Stimulated activated CD8-positive, alpha-beta memory T cell treated with anti-CD3 and anti-CD28 coated beads, Interleukin-4, amount 100 ng/mL, for 24 hours (primary cell): Measurements from ENCODE around the gene OR2V2.
"Not testable (repeated sequence)": the region's sequence is repeated elsewhere in the genome, so short reads cannot be mapped to it uniquely, and the experiment has no call there.

Experiments
- DNase-seq: peaks from one replicate; pipeline ENCODE4 v3.0.0-alpha.2; 2020; ENCODE audit warnings: low read depth

The OR2V2 gene

DNA sequence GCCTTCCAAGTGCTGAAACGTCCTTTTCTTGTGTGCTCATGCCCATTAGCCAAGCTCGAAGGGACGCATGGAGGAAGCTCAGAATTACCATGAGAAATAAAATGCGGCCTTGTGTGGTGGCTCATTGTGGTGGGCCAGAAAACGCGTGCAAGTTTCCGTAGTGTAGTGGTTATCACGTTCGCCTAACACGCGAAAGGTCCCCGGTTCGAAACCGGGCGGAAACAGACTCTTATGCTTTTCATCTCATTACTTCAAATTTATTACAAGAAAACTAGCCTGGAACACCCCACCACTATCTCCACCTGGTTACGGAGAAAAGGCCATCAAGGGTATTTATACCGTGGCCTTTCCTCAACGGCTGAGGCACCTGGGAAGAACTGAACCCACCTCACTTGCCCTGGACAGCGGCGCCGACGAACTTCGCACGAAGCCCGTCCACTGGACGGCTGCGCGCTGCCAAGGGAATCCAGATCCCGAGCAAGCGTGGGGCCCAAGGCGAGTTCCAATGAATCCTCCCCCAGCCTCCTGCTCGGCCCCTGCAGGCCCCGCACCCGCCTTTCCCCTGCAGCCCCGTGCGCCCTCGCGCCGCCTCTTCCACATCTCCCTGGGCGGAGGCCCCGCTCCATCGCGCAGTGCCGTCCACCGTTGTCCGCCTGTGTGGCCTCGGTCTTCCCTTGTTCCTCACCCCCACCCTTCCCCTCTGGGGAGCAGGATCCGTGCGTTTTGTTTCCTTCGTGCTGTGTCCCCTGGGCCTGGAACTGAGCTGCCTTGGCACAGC, 22.3 kb downstream of the OR2V2 start:
- peak; percentile 79 for DNase-seq

GRCh38 chr5:181170237-181170825, 22.9 kb downstream of the OR2V2 start:
- no peak for DNase-seq

GRCh38 chr5:181170996-181171395, 23.6 kb downstream of the OR2V2 start:
- no peak for DNase-seq

GRCh38 chr5:181171782-181172181, 24.4 kb downstream of the OR2V2 start:
- DNase-seq, result no peak

DNA sequence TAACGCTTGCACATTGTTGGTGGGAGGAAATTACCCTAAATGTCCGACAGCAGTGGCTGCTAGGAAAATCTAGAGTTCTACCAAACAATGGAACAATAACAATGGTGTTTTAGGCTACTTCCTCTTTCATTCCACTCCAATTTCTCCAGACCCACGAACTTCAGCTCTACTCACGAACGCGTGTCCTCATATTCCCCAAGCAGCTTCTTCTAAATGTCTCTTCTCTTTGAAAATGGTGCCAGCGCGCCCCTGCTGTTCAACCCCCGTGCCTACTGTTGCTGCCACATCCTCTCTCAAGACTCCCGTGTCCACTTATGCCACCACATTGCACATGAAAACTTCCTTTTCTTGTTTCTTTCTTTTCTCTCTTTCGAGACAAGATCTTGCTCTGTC, 25.6 kb downstream of the OR2V2 start:
- peak; percentile 60 for DNase-seq

- DNase-seq, result peak; percentile 53
These were observed 26.3 kb downstream of the OR2V2 start for GRCh38 chr5:181173420-181174342.

GRCh38 chr5:181176254-181176952, 29.0 kb downstream of the OR2V2 start:
- DNase-seq, result no peak

- DNase-seq, result not testable (repeated sequence)
These were observed 30.2 kb downstream of the OR2V2 start for GRCh38 chr5:181177559-181177958.

DNA sequence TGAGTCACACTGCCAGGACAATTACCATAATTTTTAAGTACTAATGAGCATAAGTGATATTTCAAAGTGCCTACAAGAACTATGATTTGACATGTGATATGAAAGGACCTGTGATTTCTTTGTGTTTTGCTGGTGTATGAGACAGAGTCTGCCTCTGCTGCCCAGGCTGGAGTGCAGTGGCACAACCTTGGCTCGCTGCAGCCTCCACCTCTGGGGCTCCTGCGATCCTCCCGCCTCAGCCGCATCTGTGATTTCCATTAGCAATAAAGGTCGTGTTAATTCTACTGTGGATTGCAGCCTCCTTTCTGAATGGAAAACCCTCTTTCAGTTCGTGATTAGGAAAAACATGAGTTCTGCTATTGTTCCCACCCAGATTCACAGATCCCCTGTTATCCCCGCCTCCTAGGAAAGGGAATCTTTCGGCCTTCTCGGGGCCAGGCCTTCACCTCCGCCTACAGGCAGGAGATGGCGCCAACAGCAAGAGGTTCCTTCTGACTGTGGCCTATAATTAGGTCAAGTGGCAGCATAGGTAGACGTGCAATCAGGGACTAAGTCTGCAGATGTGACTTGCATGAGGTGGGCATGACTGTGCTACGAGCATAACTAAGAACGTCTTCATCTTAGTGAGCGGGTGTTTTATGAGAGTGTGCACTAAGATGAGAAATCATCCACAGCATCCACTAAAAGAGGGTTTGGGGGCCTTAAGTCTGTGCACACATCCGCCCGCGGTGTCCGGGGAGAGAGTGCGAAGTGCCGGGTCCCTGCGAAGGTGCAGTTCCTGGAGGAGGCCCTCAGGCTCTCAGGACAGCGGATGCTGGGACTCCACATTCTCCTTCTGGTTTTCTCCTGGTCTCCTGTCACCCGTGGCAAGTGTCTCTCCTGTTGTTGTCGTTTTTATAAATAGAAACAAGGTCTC, 34.5 kb downstream of the OR2V2 start:
- DNase-seq, result no peak

DNA sequence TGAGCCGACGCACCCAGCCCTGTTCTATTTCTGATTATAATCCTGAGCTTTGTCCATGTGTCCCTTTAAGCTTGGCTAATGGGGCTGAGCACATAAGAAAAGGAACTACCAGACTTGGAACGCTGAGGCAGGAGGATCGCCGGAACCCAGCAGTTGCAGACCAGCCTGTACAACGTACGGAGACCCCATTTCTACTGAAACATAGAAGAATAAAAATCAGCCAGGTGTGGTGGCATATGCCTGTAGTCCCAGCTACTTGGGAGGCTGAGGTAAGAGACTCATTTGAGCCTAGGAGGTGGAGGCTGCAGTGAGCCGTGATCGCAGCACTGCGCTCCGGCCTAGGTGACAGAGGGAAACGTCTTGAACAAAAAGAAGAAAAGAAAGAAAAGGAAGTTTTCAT, 35.3 kb downstream of the OR2V2 start:
- no peak for DNase-seq

DNA sequence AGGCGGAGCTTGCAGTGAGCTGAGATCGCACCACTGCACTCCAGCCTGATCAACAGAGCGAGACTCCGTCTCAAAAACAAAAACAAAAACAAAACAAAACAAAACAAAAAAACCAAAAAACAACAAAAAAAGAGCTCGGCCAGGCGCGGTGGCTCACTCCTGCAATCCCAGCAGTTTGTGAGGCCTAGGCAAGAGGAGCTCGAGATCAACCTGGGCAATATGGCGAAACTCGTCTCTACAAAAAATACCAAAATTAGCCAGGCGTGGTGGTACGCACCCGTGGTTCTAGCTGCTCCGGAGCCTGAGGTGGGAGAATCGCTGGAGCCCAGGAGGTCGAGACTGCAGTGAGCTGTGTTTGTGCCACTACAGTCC, 37.4 kb downstream of the OR2V2 start:
- no peak for DNase-seq

DNA sequence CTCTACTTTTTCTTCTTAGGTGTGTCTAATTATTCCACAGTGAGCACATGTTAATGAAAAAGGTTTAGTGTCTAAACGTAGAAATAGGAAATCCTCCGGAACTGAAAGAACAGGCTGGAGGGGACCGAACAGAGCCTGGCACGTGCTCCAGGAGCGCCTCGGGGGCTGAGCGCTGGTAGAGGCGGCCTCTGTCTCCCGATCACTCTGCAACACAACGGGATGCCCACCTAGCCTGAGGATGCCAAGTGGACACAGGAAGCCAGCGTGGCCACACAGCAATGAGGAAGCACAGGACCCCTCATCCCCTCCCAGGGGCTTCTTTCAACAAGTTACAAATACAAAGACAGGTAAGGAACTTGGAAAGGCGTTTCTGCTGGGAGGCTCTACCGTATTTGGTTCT, 38.2 kb downstream of the OR2V2 start:
- no peak for DNase-seq

- DNase-seq, result no peak
These were observed 38.6 kb downstream of the OR2V2 start for GRCh38 chr5:181186022-181186421.

- no peak for DNase-seq
These were observed 39.7 kb downstream of the OR2V2 start for GRCh38 chr5:181186986-181187499.

GRCh38 chr5:181187500-181188213, 40.3 kb downstream of the OR2V2 start:
- no peak for DNase-seq

GRCh38 chr5:181188700-181189362, 41.4 kb downstream of the OR2V2 start:
- peak; percentile 48 for DNase-seq

GRCh38 chr5:181189363-181189961, 42.1 kb downstream of the OR2V2 start:
- DNase-seq, result peak; percentile 48

DNA sequence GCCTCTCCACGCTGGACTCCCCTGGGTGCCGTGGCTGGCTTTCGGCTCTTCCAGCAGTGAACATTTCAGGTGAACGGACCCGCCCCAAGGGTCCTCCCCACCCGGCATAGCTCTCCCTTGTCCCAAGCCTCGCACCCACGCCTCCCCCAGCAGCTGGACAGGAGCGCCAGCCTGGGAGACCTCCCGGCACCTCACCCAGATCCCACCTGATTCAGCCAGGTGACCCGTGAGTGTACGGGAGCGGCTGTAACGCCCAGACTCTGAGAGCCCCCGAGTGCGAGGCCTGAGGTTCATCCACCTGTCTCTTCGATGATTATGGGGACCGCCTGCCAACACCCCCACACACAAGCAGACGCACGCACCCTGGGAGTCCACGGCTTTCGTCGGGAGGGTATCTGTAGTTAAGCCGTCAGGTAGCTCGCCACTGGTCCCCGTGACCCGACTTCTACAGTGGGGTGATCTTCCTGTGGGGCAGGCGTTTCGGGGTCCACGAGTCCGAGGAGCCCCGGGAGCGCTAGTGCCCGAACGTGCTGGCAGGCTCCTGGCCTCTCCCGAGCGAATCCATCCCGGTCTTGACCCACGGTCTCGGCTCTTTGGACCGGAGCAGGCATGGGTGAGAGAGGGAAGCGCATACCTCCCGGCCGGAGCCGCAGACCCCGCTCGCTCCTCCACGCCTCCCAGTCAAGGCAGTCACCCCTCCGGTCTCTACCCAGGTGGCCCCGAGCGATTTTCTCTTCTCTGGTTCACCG, 42.8 kb downstream of the OR2V2 start:
- DNase-seq, result no peak
